ENCODE measurements around the gene GPBAR1.
"Not testable (repeated sequence)": the region's sequence is repeated elsewhere in the genome, so short reads cannot be mapped to it uniquely, and the experiment has no call there.

The GPBAR1 gene

DNA sequence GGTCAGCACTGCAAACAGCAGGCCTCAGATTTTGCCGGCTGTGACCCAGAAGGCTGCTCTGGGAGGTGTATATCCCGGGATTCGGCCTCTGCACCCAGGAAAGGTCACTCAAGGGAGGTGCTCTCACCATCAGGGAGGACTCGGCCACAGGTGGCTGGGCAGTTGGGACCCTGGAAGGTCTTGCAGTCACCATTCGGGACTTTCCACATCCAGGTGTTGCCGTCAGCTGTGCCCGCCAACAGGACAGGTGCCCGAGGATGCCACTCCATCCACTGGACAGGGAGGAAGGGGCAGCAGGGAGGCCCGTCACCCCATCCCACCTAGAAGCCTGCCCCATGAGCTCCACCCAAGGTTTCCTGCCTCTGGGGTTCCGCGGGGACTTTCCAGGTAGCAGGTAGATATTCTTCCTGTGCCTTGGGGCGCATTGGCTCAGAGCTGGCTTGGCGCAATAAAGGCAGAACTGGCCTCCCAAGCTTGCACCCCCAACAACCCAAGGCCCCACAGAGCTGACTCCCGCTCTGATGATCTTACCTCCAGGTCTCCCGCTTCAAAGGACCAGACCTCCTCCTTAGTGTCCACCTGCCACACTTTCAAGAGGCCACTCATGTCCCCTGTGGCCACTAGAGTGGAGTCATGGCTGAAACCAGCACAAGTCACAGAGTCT is 5.6 kb downstream of the GPBAR1 start:
- in situ Hi-C loops (cut with MboI; ENCODE audit: low sequenced_read_pairs) = loop anchor here (10.0 kb wide), 1 partner anchor 82 kb away; no protein-coding TSS in a partner anchor

DNA sequence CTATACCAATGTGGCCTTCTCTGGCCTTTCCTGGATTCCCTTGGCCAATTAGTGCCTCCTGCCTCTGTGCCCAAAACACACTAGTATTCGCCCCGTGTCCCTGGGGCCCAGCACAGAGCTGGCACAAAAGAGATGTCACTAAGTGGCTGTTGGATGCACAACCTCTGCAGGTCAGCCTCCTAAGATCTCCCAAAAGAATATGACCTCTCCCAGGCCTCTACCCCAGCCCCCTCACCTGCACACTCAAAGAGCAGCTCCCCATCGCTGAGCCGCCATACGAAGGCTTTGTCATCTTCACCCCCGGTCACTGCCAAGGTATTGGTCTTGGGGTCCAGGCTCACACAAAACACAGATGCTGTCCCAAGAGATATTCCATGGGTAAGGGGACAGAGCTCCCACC is 6.4 kb downstream of the GPBAR1 start:
- in situ Hi-C loops (cut with MboI; ENCODE audit: low sequenced_read_pairs) = loop anchor here (10.0 kb wide), 1 partner anchor 82 kb away; no protein-coding TSS in a partner anchor

DNA sequence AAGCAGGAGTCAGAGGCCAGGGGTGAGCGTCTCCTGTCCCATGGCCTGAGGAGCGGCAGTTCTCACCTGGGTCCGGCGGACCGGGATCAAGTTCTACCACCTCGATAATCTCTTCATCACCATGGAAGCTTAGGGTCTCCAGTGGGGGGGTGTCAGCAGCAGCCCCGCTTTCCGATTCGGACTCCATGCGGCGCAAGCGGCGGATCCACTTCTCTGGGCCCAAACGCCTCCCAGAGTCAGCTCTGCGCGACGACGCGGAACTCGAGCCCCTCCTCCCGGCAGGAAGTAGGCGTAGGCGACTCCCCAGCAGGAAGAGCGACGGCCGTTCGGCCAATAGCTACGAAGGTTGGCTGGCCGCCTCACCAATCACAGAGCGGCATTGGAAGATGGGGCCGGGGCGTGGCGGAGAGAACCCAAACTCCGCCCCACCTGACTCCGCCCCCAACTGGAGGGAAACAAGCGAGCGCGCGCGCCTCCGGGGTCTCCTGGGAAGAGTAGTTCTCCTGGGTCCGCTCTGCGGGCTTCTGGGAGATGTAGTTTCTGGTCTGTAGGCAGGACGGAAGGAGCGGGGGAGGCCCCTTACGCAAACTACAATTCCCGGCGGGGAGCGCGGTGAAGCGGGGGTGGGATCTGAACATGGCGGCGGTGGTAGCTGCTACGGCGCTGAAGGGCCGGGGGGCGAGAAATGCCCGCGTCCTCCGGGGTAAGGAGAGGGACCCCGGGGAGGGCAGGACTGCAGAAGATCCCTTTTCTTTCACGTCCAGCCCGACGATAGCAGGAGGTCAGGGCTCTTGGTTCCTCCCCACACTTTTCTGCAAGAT is 9.3 kb downstream of the GPBAR1 start, which contains the start of the genes AAMP and PNKD:
AAMP (minus strand) TSS at position 238 of the 821 bp plus-strand sequence; CDS start at position 187, 51 bp downstream.
PNKD (plus strand) TSS at position 620 of the 821 bp plus-strand sequence; CDS start at position 637, 17 bp downstream.
- in situ Hi-C loops (cut with MboI; ENCODE audit: low sequenced_read_pairs) = loop anchor here (10.0 kb wide), 1 partner anchor 85 kb away; no protein-coding TSS in a partner anchor

DNA sequence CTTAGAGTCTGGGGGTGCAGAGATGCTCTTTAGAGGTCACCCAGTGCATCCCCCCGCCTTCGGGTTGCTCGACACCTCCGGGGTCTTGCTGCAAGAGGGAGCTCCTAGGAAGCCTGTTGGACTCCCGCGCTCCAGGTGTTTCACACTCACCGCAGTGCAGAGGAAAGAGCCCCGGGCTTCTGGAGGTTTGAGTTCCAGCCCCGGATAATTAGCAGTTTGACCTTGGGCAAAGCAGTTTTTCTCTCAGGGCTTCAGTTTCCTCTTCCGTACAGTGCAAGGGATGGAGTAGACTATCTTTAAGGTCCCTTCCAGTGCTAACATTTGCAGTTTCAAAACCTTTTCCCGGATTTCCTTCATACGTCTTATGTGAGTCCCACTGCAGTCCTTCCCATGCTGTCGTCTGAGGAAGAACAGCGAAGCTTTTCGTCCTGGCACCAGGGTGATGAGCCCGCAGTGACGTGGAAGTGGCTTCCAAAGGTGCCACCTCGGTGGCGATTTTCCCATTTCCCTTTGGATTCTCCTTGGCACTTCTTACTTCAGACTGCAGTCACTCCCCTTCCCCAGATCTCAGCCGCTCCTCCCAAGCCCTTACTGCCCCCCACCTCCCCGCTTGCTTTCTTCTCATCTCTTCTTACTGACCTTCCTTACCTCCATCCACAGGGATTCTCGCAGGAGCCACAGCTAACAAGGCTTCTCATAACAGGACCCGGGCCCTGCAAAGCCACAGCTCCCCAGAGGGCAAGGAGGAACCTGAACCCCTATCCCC is 10.1 kb downstream of the GPBAR1 start:
- in situ Hi-C loops (cut with MboI; ENCODE audit: low sequenced_read_pairs) = no loop called here

DNA sequence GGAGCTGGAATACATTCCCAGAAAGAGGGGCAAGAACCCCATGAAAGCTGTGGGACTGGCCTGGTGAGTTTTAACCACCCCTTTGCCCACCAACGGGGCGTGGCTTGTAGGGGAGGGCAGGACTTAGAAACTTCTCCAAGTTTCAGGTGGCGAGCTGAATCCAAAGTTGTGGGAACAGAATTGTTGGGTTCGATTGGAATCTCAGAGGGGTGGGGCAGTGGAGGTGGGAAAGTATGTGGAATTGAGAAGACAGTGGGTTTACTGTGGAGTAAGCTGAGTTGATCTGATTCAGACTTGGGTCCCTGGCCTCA is 10.6 kb downstream of the GPBAR1 start:
- in situ Hi-C loops (cut with MboI; ENCODE audit: low sequenced_read_pairs) = no loop called here

DNA sequence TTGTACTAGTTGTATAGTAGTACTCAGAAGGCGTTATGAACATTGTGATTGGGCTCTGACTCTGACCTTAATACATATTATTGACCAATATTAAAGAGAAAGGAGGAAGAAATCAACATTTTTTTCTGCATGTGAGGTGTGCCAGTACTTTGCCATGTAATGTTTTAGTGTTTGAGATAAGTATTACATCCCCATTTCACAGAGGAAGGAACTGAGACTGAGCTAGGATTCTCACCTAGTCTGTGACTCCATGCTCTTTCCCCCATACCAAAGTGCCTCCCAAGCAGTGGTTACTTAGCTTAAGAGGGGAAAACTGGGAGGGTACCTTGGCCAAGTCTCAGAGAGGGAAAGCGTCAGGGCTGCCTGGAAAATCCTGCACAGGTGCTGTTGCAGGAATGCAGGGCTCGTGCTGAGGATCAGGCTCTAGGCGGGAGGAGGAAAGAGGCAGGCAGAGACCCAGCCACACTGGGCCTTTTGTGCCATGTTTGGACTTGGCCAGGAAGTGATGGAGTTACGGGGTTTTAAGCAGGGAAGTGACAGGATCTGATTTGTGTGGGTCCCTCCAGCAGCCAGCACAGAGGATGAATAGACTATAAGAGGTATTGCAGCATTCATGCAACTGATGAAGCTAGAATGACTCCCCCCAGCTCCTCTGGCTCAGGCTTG is 11.2 kb downstream of the GPBAR1 start:
- in situ Hi-C loops (cut with MboI; ENCODE audit: low sequenced_read_pairs) = no loop called here

DNA sequence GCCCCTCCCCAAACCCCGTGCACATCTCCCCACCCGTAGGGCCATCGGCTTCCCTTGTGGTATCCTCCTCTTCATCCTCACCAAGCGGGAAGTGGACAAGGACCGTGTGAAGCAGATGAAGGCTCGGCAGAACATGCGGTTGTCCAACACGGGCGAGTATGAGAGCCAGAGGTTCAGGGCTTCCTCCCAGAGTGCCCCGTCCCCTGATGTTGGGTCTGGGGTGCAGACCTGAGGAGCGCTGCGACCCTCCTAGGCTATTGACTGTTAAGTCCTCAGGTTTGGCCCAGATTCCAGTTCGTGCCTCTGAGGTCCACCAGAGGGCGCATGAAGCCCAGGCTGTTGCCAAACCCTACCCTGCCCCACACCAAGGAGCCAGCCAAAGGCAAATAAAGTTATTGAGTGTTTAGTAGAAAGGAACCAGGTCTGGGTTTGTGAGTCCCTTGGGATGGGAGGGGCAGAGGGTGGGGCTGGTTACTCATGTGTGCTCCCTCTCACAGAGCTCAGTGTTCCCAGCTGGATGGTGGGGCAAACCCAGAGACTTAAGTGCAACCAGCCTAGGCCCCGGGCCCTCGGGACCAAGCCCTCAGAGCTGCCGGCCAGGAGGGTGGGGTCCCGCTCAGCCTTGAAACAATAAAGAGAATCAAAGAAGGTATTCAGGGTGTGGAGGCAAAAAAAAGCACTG is 11.9 kb downstream of the GPBAR1 start:
- in situ Hi-C loops (cut with MboI; ENCODE audit: low sequenced_read_pairs) = no loop called here

DNA sequence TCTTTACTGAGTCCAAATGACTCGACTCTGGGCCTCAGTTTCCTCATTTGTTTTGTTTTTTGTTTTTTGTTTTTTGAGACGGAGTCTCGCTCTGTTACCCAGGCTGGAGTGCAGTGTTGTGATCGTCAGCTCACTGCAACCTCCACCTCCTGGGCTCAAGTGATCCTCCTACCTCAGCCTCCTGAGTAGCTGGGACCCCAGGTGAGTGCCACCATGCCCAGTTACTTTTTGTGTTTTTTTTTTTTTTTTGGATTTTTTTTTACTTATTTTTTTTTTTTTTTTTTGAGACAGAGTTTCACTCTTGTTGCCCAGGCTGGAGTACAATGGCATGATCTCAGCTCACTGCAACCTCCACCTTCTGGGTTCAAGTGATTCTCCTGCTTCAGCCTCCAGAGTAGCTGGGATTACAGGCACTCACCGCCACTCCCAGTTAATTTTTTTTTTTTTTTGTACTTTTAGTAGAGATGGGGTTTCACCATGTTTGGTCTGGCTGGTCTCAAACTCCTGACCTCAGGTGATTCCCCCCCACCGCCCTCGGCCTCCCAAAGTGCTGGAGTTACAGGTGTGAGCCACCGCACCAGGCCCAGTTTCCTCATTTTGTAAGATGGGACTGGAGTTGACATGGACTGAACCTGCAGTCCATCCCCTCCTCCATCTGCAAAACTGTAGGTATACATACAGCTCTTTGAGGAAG is 12.5 kb downstream of the GPBAR1 start:
- in situ Hi-C loops (cut with MboI; ENCODE audit: low sequenced_read_pairs) = not testable (repeated sequence)

DNA sequence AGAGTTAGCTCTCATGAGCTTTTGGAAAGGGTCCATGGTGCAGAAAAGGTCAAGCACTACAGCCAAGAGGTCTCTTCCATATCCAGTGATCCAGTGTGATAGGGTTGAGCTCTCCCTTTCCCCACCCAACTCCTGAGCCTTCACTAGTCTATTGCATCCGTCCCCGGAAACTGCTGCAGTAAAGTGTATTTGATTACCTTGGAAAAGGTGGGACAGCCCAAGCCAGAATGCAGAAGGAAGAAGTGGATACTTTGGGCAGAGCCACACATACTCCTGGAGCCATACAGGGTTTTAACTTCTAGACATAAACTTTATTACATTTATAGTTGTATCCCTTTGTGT is 13.1 kb downstream of the GPBAR1 start:
- in situ Hi-C loops (cut with MboI; ENCODE audit: low sequenced_read_pairs) = no loop called here

DNA sequence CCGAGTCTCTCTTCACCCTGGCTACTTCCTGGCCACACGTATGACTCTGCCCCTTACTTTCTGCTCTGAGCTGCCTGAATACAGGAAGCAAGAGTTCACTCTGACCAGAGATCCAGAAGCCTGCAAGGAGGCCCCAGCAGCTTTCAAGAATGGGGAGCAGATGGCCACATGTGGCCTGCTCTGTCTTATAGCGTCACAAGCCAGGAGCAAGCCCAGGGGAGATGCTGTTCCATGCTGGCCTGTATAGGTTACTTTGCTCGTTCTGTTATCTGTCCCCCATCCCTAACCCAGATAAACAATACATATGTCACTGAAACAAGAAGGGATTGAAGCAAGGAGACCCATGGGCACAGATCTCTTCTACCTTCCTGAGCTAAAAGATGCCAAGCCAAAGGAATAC is 13.8 kb downstream of the GPBAR1 start:
- in situ Hi-C loops (cut with MboI; ENCODE audit: low sequenced_read_pairs) = no loop called here

DNA sequence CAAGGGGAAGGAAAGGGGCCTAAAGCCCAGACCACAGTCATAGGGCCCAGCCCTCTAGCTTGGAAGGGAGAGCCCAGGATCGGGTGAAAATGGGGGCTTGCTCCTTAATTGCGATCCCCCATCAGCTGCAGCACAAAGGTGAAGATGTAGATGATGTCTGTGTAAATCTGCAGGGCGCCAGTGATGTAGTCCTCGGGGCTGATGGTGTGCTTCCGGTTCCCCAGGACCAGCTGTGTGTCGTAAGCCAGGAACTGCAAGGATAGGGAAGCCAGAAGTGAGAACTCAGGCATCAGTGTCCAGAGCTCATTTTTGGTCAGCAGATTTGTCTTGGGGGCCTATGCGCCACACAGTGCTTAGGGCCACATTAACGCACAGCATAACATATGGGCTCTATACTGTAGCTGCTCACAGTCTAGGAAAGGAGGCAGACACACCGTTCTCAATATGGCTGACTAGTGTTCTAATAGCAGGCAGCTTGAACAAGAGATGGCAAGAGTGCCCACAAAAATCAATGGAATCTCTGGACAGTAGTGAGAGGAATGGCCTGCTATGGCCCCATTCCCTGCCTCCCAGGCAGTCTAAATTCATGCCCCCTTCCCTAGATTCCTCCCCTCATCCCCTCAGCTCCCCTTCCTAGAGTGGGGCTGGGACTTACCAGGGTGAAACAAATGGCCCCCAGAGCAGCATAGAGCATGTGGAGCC is 14.7 kb downstream of the GPBAR1 start:
- in situ Hi-C loops (cut with MboI; ENCODE audit: low sequenced_read_pairs) = loop anchor here (25.0 kb wide), 1 partner anchor 562 kb away; the partner anchor contains the start of gene PRKAG3

DNA sequence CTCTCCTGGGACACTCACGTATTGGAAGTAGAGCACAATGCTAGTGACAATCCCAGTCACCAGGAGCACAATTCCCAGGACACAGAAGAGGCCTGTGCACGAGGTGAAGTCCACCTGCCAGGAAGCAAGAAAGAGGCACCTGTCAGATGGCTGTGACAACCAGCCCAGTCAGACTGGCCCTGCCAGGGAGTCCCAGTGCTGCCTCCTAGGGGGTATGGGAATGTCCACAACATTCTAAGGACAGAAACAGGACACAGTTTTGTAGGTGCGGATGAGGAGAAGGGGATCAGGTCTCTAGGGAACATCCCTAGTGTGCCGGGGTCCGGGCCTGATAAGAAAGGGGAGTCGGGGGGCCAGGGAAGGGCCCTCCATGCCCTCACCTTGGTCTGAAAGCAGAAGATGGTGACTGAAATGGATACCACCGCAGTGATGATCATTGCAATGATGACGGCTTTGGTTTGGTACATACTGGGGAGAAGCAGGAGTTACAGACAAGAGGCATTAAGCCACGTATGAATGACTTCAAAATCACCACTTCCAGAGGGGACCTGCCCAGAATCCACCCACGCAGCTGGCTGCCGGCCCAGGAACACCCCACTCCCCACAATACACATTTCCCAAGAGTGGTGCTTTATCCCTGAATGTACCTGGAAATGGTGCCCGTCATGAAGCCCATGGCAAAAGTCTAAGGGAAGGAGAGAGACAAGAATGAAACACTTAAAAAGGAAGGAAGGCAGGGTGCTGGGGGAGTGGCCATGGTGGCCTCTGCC is 16.4 kb downstream of the GPBAR1 start:
- in situ Hi-C loops (cut with MboI; ENCODE audit: low sequenced_read_pairs) = loop anchor here (25.0 kb wide), 1 partner anchor 560 kb away; the partner anchor contains the start of gene PRKAG3

DNA sequence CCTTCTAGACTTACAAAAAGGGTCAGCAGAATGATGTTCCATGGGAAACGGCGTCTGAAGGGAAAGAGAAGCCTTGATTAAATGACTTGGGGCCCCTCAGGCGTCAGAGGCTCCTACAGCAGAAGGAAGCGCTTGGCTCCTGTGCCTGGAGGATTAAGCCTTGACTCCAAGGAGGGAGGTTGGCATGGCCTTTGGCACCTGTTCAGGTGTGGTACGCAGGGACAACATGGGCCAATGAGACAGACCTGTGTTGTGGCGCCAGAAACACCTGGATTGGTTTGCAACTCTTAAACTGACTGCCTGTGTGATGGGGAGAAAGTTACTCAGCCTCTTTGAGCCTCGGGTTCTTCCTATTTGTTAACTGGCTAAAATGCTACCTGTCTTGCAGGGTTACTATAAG is 17.1 kb downstream of the GPBAR1 start:
- in situ Hi-C loops (cut with MboI; ENCODE audit: low sequenced_read_pairs) = loop anchor here (25.0 kb wide), 1 partner anchor 559 kb away; the partner anchor contains the start of gene PRKAG3

DNA sequence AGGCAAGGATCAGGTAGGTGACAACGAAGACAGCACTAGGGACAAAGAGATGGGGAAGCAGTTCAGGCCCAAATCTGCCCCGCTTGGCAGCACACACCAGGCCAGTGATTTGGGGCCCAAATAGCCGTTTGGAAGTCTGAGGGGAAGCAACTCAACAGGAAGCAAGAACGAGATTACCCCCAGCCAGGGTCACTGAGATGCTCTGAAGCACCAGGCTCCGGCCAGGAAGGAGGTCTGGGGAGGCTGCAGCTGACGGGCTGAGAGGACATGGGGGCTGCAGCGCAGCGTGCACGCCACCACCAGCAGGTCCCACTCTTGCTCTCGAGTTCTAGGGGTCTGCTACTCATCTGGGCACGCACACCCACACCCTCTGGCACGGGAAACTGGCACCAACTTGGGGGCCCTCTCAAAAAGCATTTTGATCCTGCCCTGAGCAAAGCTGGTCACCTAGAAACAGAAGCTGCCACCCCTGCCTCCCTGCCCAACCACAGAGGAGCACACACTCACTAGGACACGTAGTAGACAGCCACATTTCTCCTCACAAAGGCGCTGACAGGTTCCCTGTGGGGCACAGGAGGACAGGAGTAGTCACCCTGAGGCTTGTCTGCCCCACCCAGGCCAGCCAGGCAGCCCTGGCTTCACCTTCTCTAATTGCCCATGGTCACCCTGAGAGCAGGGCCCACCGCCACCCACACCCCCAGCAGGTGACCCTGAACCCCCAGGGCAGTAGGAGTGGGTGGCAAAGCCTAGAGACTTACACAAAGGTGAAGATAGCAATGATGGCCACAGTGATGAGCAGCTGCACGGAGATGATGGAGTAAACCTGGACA is 17.9 kb downstream of the GPBAR1 start:
- in situ Hi-C loops (cut with MboI; ENCODE audit: low sequenced_read_pairs) = loop anchor here (25.0 kb wide), 1 partner anchor 559 kb away; the partner anchor contains the start of gene PRKAG3

DNA sequence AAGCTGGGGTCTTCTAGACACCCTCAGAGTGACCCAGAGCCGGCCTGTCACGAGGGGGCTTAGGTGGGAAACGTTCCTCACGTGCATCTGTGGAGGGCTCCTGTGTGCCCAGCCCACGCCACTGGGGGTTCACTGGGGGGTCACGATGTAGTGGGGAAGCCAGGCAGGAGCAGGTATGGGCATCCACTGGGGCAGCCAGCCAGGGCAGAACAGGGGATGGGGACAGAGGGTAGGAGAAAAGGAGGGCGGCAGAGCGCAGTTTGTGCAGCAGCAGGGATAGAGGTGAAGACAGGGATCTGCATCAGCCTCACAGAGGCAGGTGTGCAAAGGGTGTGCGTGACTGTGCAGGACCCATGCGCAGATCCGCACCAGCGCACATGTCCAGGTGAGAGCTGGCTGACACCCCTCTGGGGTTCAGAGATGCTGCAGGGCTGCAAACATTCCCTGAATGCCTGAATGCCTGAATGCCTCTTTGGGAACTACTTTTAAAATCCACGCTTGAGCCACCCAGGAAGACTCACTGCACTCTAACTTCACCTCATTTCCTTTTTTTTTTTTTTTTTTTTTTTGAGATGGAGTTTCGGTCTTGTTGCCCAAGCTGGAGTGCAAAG is 19.6 kb downstream of the GPBAR1 start:
- in situ Hi-C loops (cut with MboI; ENCODE audit: low sequenced_read_pairs) = loop anchor here (25.0 kb wide), 1 partner anchor 557 kb away; the partner anchor contains the start of gene PRKAG3

DNA sequence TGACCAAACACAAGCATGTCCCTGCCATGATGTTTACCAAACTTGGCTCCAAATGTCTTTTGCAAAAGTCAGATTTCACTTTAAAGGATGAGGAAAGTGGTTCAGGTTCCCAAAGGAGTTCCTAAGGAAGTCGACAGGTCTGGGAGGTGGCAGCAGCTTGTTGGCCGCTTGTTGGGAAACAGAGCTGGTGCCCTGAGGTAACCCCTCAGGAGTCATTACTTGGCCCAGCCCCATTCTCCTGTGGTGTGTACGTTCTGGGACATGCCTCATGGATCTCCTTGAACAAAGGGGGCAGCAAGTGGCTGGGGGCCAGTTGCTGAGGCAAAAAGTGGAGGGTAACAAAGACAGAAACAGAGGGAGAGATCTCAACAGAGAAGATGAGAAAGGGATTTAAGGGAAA is 20.6 kb downstream of the GPBAR1 start:
- in situ Hi-C loops (cut with MboI; ENCODE audit: low sequenced_read_pairs) = loop anchor here (25.0 kb wide), 1 partner anchor 556 kb away; the partner anchor contains the start of gene PRKAG3

Measured in HL-60/S4 treated with retinoic acid at 250 ng/mL for 4 days and 3 days (cell line).